ENCODE results near the gene TNIP2.

- TF ChIP-seq SIX5 (IDR thresholded peaks at IDR 0.05; ENCODE audit: low read depth, low read length) = no peak
- TF ChIP-seq RNF2 (IDR thresholded peaks at IDR 0.05; ENCODE audit: borderline replicate concordance, low read depth, low read length, missing control alignments, poor library complexity, severe bottlenecking) = no peak
- TF ChIP-seq POLR2AphosphoS5 (IDR thresholded peaks at IDR 0.05; ENCODE audit: low read depth, low read length) = no peak
These were observed 59.7 kb downstream of the TNIP2 start for GRCh38 chr4:2696423-2696822.
